ENCODE results near the gene SLC7A1.

Gene SLC7A1

DNA sequence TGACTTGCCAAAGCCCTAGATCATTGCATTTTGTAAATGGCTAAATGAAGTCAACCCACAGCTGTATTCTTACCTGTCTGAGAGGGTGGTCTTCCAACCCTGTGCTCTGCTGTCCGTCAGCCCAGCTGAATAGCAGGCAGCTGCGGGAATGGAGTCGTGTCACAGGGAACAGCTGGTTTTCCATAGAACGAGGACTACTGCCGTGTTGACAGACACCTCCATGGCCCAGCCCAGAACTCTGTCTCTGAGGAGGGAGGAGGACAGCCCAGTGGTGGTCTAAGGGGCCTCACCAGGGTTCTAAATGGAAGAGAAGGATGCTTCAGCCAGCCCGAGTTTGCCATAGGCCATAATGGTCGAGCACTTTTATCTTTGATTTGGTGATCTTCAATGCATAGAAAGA lies 110.7 kb downstream of the SLC7A1 start:
- DNase-seq = no peak

DNA sequence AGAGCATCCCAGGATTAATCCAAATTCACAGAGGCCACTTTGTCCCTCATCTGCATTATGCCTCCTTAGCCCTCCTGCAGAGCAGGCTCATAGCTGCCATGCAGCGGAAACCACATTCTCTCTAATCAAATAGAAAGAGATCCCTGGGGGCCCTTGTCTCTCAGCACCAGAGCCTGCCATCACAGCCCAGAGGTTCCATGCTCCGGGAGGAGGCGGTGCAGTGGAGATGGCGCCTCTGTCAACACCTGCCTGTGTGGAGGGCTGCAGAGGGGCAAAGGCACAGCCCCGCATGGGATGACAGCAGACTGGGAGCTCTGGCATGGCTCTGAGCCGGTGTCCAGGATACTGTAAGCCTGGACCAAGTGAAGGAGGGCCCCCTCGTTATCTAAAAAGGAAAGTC lies 111.3 kb downstream of the SLC7A1 start:
- no peak for DNase-seq

DNA sequence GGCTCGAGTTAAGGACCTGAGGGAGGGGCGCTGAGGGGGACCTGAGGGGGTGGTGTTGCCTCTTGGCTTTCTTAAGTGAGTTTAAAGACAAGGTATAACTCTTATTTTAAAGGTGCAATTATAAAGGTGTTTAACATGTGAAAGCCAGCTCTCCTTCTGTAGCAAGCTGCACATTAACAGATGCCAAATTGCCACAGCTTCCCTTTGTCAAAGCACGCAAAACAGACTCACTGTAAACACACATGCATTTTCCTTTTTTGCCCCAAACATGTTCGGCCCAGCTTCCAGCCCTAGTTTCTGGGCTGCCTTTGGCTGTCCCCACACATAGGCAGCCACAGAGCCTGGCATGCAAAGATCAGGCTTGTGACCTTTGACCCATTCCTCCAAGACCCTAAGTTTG lies 111.9 kb downstream of the SLC7A1 start:
- no peak for DNase-seq

DNA sequence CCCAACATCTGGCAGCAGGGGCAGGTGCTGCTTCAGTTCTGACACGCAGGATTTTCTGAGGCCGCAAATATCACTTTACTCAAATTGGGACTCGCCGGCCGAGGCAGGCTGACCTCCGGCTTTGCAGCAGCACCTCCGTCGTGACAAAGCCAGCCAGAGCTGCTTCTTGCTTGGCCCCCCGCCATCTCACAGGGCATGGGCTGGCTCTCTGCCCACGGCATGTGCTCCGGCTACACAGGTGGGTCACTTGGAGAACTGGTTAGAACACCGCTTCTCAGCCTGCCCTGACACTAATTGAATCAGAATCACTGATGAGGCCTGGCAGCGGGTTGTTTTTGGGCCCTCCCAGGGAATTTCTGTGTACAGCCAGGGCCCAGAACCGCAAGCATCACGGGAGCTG lies 112.3 kb downstream of the SLC7A1 start:
- no peak for DNase-seq

DNA sequence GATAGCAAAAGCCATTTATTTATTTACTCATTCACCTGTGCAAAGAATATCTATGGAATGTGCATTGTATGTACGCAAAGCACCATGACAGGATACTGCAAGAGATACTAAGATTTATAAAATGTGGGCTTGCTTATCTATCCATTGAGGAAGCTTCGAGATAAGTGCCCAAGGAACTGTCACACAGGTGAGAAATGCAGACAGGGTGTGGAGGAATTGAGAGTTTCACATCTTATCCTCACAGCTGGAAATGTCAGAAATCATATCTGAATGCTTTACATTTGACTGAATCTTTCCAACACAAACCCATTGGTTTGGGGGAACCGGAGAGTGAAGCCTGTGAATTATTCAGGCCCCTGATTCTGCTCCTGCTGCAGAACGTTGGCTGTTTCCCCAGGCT lies 113.0 kb downstream of the SLC7A1 start:
- no peak for DNase-seq

DNA sequence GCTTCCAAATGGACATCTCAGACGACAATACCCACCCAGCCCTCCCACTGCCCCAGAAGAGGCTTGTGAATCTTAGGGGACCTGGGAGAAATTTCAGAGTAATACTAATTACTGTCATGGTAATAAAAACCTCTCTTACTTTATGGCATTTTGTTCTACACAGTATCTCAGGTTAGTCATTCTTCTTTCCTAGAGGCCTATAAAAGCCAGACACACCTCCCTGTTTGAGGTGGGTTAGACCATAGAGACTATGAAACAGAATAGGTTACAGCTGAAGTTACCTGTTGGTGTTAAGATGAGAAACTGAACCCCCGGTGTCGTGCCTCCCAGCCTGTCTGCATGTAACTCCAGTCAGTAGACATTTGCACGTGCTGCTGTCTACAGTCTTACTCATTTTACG lies 113.9 kb downstream of the SLC7A1 start:
- no peak for DNase-seq

DNA sequence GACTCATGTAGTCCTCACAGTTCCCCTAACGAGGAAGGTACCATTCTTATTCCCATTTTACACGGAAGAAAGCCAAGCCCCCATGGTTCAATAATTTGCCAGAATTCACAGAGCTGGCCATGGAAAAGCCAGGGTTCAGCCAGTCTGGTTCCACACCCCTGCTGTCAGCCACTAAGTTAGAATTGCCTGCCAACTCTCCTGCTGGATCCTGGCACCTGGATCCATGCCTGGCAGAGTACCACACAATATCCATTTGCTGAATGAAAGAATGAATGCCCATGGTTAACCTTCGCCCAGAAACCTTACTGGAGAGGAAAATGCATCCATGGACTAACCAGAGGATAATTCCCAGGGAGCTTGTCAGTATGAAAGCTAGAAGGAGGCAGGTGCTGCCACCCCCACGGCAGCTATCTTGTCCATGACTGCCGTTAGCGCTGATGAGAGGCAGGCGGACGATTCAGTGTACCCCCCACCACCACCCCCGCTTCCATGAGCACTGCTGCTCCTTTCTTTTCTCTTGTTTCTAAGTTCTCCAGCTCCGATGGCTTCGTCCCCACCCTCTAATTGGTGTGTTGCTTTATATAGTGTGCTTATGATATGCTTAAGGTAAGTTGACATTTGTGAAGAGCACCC lies 114.5 kb downstream of the SLC7A1 start:
- no peak for DNase-seq

DNA sequence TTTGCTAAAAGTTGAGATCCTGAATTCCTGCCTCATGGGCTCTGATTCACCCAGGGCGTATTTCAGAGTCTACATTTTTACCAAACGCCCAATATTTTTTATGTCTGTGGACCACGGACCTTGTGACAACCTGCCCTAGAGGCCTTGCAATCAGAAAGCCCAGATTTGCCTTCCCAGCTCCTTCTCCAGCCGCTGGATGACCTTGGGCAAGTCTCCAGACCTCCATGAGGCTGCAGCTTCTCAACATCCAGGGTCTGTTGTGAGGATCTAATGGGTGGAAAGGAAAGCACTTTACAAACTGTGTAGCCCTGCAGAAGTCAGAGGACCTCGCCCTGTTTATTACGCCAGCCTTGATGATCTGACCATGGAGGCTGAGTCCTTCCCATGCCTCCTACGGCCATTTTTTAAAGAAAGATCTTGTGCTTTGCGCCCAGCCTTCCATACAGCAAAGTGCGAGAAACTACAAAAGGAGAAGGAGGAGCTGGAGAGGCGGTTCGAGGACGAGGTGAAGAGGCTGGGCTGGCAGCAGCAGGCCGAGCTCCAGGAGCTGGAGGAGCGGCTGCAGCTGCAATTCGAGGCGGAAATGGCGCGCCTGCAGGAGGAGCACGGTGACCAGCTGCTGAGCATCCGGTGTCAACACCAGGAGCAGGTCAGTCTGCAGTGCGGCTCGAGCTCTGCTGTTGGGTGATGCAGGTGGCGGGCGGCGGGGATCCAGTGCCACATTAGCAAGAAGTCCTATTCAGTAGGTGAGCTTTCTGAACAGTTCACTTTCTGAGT lies 115.6 kb downstream of the SLC7A1 start:
- no peak for DNase-seq

DNA sequence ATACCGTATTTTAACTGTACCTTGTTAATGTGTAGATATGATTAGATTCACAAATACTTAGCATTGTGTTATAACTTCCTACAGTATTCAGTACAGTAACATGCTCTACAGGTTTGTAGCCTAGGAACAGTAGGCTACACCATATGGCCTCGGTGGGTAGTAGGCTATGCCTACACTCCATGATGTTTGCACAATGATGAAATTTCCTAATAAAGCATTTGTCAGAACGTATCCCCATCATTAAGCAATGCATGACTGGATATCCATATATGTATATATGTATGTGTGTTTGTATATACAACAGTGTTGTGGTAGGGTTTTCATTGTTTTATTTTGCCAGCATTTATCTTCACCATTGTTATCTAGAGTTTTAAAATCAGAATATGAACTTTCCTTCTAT lies 119.4 kb downstream of the SLC7A1 start:
- DNase-seq = no peak

DNA sequence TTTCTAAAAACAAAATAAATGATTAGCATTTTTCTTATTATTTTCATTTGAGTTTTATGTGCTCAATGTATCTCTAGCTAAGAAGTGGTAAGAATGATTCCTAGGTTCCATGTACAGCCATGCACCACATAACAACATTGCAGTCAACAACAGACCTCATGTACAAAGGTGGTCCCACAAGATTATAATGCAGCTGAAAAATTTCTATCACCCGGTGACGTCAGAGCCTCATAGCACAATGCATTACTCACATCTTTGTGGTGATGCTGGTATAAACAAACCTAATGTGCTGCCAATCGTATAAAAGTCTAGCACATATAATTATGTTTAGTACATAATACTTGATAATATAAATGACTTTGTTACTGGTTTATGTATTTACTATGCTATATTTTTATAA lies 120.5 kb downstream of the SLC7A1 start:
- peak; percentile 80 for DNase-seq

DNA sequence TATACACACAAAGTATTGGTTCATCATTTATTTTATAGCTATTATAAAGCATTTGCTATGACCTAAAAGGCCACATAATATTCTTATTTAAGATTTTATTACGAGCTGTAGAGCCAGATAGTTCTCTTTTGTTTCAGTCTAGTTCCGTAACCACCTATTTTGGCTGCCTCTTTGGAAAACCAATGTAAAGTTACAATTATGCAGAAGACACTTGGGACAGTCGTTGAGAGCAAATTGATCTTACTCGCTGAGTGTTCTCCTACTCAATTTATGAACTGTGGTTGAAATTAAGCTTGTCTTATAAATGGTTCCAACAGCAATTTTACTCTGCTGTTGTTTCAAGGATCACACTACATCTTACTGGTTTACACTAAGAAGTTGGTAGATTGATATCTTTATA lies 122.3 kb downstream of the SLC7A1 start:
- no peak for DNase-seq

DNA sequence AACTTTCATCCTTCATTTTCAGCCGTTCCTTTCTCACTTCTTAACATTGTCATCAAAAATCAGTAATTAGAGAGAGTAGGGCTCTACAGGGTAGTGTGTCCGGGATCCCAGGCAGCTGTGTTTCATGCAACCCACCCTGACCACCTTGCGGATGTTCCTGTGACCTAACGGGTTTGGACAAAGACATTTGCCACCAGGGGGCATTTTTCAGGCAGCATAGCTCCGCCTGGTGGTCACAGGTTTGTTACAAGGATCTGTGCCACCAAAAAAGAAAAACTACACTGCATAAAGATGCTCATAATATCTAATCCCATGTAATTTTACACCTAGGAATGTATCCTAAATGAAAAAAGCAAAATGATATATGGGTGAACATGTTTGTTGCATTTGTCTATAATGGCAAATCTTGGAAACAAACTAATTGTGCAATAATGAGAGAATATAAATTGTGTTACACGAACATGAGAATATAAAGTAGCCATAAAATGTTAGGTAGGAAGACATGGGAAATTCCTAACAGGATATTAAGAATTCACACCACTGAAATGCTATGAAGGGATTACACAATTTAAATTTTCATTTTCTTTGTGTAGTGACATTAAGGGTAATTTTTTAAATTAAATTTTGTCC lies 123.0 kb downstream of the SLC7A1 start:
- peak; percentile 52 for DNase-seq

DNA sequence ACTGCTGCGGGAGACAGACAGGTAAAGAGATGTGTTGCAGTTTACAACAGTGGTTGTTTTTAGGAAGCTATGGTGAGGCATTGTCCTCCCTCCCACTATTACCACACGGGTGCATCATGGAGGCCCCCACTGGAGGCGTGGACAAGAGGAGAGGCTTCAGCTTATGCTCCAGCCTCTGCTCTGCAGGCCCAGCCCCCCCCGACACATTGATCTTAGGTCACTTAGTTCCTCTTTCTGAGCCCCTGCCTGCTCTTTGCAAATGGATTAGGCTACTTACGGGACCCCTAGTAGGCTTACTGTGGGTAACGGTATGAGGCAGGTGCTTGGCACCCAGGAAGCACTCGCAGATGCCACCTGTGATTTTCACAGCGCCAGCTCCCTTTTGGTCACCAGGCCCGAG lies 123.9 kb downstream of the SLC7A1 start:
- DNase-seq = no peak

DNA sequence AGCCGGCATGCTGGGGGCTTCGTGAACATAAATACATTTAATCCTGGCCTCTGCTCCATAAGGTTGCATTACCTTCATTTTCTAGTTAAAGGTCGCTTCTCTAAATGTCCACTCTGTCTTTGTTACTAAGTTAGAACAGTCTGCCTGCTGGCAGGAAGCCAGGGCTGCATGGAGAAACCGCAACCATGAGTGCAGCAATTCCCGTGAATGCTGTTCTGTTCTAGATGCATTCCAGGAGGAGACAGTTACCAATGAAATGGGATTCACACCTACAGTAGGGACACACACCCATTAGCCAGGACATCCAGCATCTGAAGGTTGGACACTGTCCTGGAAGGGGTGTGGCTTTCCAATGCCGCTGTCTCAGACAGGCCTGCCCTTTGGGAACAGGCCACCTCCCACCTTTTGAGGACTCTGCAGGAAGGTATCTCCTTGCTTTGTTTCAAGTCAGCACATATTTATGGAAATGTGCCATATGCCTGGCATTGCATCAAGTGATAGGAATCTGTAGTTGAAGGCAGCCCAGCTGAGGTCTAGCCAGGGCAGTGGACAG lies 129.7 kb downstream of the SLC7A1 start:
- DNase-seq = peak; percentile 36

DNA sequence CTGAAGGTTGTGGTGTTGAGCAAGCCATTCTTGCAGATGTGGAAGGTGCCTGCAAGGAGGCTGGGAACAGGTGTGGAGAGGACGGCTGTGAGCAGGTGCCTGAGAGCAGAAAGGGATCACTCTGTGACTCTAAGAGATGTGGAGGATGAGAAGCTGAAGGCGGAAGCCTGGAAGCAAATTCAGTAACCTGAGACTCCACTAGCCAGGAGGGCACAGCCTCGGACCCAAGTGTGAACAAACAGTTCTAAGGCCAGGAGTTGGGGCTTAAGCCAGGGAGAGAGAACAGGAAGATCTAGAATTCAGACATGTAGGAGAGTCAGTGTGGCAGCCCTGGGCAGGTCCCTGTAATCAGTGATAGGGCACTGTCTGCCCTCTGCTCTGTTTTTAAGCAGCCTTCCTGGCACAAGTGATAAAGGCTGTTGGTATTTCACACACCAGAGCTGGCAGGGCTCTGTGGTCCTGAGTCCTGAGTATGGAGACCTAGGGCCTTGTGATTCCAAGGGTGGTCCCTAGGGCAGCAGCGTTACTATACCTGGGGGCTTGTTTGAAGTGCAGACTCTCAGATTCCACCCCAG lies 131.3 kb downstream of the SLC7A1 start:
- DNase-seq = no peak

DNA sequence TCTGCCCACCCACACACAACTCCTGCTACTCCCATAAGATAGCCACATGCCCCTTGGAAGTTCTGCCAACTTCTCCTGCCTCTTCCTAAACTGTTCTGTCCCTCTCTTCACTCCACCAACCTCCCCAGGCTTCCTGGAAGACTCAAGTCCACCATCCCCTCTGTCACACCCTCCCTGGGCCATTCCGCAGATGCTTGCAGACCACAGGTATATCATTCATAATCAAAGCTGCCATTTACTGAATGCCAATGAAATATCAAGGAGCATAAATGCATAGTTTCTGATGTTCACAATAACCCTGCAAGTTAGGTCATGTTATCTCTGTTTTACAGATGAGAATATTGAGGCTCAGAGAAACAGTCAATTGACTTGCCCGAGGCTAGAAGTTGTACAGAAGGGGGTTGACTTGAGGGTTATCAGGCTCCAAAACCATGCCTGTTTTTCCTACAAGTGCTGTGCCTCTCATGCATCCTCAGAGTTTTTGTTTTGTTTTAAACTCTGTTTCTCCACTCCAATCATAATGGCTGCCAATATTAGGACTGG lies 135.6 kb downstream of the SLC7A1 start:
- DNase-seq = no peak

All from HCEC 1CT (cell line).